Suprapubic skin (tissue), 4 donors: Measurements from ENCODE around the gene FYTTD1. TPM values are rescaled to one million over a fixed set of nuclear protein-coding genes. Genes with fewer than 3 reads are reported as not detected.
A peak's percentile ranks its signal among the peaks of the same experiment; 100 is the strongest.

Experiments
- DNase-seq, 2 donors: peaks; one replicate each; pipeline ENCODE4 v3.0.0-alpha.2; 2019; ENCODE audit warnings: low spot score in 2 of 2
- H3K27ac ChIP-seq: fragments of 200-600 bp; sonication (generic); one replicate; pipeline ENCODE4 v1.5.1; 2019
- H3K27me3 ChIP-seq: fragments of 200-600 bp; sonication (generic); one replicate; pipeline ENCODE4 v1.5.1; 2019
- H3K36me3 ChIP-seq: fragments of 200-600 bp; sonication (generic); one replicate; pipeline ENCODE4 v1.5.1; 2019
- H3K4me1 ChIP-seq: fragments of 200-600 bp; sonication (generic); one replicate; pipeline ENCODE4 v1.5.1; 2019
- H3K4me3 ChIP-seq: fragments of 200-600 bp; sonication (generic); one replicate; pipeline ENCODE4 v1.5.1; 2019; ENCODE audit warnings: mild to moderate bottlenecking
- H3K9me3 ChIP-seq: fragments of 200-600 bp; sonication (generic); one replicate; pipeline ENCODE4 v1.5.1; 2019
- CTCF ChIP-seq, 2 donors: fragments of 200-600 bp in 1 of 2; fragments of 450-650 bp in 1 of 2; sonication (generic) in 1 of 2; IDR thresholded peaks; one replicate each; pipeline ENCODE4 v1.5.1; 2016 to 2019; ENCODE audit warnings: antibody characterized with exemption in 2 of 2, mild to moderate bottlenecking in 1 of 2, moderate library complexity in 1 of 2
- EP300 ChIP-seq: sonication (generic); formaldehyde crosslinking; IDR thresholded peaks from one replicate; pipeline ENCODE4 v1.6.1; 2017; ENCODE audit warnings: antibody characterized with exemption
- POLR2A ChIP-seq, 2 donors: fragments of 450-650 bp; IDR thresholded peaks; one replicate each; pipeline ENCODE4 v1.6.1; 2017; ENCODE audit warnings: antibody characterized with exemption in 2 of 2, mild to moderate bottlenecking in 2 of 2, moderate library complexity in 2 of 2
- POLR2AphosphoS5 ChIP-seq, 3 donors: sonication (generic); formaldehyde crosslinking; IDR thresholded peaks; one replicate each; pipeline ENCODE4 v1.6.1; 2017; ENCODE audit warnings: antibody characterized with exemption in 3 of 3
- WGBS: methylation state at CpG from one replicate; pipeline ENCODE4 v1.1.5; 2018; 5-methylcytosine and 5-hydroxymethylcytosine counted together
- total RNA-seq, 4 donors: library from RNA; depleted of rRNA; stranded (reverse); fragments of >200 nt; gene quantifications; one replicate each; pipeline ENCODE4 v1.1.0, GENCODE V29; 2016

FYTTD1 gene
- total RNA-seq, 4 donors from 2014 or later = 46.6 to 53.3 (median 49.9) TPM

GRCh38 chr3:197737749-197738462 lies 11.8 kb upstream of the FYTTD1 start:
- DNase-seq = no peak
- Histone ChIP-seq H3K27ac (no peak overlapping the region), H3K27me3 (no peaks in the 10 kb centered on the region), H3K4me1 (peaks cover 19% of the 10 kb centered on the region), H3K4me3 (peak overlapping the region; percentile 93), H3K36me3 (no peaks in the 10 kb centered on the region), H3K9me3 (no peaks in the 10 kb centered on the region)
- TF ChIP-seq EP300 (no peak), CTCF (IDR thresholded peaks at IDR 0.05) (no peak), POLR2AphosphoS5 (IDR thresholded peaks at IDR 0.05) (no peak), POLR2A (IDR thresholded peaks at IDR 0.05) (no peak)
- WGBS = 73% methylated on average over 11 of the region's 11 CpGs

DNA sequence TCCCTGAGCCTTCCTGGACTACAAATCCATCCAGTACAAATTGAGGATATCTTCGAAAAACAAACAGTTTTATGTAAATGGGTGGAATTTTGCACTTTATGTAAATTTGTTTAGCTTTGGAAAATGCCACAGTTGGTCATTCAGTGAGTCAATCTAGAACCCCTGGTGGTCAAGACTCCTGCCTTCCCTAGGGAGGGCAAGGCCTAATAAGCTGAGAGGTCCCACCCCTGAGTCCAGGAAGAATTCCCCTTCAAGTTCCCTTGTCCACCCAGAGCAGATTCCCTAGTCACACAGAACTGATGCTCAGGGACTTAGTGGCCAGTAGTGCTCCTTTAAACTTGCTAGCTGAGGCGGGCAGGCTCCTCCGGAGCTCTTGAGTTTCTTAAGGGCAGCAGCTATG lies 6.9 kb upstream of the FYTTD1 start:
- WGBS = 87% methylated on average over 2 of the region's 3 CpGs

GRCh38 chr3:197746209-197746608 lies 3.5 kb upstream of the FYTTD1 start:
- Histone ChIP-seq H3K36me3 (no peaks in the 10 kb centered on the region), H3K27ac (no peak overlapping the region), H3K4me1 (peaks cover 5% of the 10 kb centered on the region), H3K27me3 (no peaks in the 10 kb centered on the region), H3K9me3 (no peaks in the 10 kb centered on the region), H3K4me3 (no peak overlapping the region)
- WGBS = 91% methylated on average over 3 of the region's 3 CpGs
- TF ChIP-seq EP300 (no peak), POLR2A (IDR thresholded peaks at IDR 0.05) (no peak), CTCF (IDR thresholded peaks at IDR 0.05) (no peak), POLR2AphosphoS5 (IDR thresholded peaks at IDR 0.05) (no peak)
- DNase-seq = no peak

More for the DNA sequence above, 6.9 kb upstream of the FYTTD1 start:
- H3K4me3 ChIP-seq = no peak overlapping the region
- no peak for DNase-seq
- H3K27me3 ChIP-seq = no peaks in the 10 kb centered on the region
- no peak overlapping the region for H3K27ac ChIP-seq
- no peaks in the 10 kb centered on the region for H3K36me3 ChIP-seq
- TF ChIP-seq CTCF (IDR thresholded peaks at IDR 0.05) (no peak), POLR2A (IDR thresholded peaks at IDR 0.05) (no peak), POLR2AphosphoS5 (IDR thresholded peaks at IDR 0.05) (no peak), EP300 (no peak)
- H3K4me1 ChIP-seq = peaks cover 3% of the 10 kb centered on the region
- H3K9me3 ChIP-seq = no peaks in the 10 kb centered on the region

DNA sequence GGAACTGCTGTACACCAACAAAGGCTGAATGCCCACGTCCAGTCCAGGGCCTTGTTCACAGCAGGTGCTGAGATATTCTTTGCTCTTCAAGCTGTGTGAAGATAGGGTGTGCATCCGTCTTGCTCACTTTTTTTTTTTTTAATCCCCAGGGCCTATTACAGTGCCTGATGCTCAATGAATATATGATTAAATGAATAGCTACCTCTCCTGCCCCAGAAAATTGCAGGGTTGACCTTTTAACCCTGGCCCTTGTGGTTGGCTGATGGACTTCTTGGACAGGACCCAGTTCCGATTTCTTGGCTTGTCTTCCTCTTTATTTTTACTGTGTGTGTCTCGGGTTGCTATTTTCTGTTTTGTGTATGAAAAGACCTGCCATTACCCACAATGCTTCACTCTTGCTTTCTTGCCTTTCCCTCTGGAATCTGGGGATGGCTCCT lies 2.9 kb upstream of the FYTTD1 start:
- no peaks in the 10 kb centered on the region for H3K9me3 ChIP-seq
- H3K4me3 ChIP-seq = no peak overlapping the region
- no peaks in the 10 kb centered on the region for H3K27me3 ChIP-seq
- no peak overlapping the region for H3K27ac ChIP-seq
- H3K36me3 ChIP-seq = no peaks in the 10 kb centered on the region
- TF ChIP-seq POLR2AphosphoS5 (IDR thresholded peaks at IDR 0.05) (no peak), CTCF (IDR thresholded peaks at IDR 0.05) (no peak), EP300 (no peak), POLR2A (IDR thresholded peaks at IDR 0.05) (no peak)
- WGBS = 67% methylated on average over 4 of the region's 4 CpGs
- DNase-seq = no peak
- peaks cover 11% of the 10 kb centered on the region for H3K4me1 ChIP-seq

DNA sequence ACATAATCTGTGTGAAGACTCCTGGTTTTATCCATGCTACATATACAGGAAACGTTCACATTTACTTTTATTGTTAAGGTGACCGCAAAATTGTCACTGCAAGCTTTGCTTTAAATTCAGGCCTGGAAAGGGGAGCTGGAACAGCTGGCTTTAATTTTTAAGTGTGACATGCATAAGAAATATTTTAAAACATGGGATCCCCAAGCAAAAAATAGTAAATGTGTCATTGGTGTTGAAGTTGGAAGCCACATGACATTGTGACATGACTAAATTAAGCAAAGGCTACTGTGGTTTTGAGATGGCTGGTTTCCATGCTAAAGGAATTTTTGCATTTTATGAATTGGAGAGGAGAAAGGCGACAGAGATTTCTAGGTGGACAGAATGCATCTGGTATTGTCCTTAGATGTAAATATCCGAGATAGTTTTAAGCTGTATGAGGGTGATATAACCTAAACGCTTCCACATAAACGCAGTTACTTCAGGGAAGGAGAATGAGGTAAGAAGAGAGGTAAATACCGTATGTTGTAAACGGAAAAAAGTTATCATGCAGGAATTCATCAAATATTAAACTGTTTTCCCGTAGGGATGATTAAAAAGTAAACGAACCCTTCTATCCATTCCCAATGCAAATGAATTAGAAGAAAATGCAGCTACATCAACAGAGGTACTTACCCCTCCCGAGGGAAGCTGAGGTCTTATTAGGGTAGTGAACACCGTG lies 927 bp upstream of the FYTTD1 start:
- no peaks in the 10 kb centered on the region for H3K36me3 ChIP-seq
- no peak for DNase-seq
- peak overlapping the region; percentile 98 for H3K27ac ChIP-seq
- H3K4me1 ChIP-seq = peaks cover 22% of the 10 kb centered on the region
- H3K4me3 ChIP-seq = peak overlapping the region; percentile 92
- H3K27me3 ChIP-seq = no peaks in the 10 kb centered on the region
- H3K9me3 ChIP-seq = no peaks in the 10 kb centered on the region
- TF ChIP-seq EP300 (no peak), POLR2A (IDR thresholded peaks at IDR 0.05) (no peak), POLR2AphosphoS5 (IDR thresholded peaks at IDR 0.05) (no peak), CTCF (IDR thresholded peaks at IDR 0.05) (no peak)
- 22% methylated on average over 12 of the region's 12 CpGs for WGBS
